ENCODE results near the gene MPPED2.

DNA sequence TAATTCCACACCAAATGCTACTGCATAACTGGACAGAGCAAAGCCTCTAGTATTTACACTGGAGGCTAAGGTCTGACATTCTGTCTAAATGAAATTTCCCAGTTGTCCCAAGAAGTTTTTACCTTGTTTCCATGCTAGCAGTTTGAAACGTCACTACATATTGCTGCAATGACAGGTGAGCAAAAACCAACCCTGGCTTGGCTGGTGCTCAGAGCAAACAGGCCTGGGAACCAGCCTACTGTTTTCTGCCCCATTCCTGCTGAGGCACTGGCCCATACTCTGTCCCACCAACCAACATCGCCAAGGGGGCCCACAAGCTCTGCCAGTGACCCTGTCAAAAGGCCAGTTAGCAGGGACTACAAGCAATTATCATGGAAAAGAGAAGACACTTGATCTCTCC lies 131.1 kb downstream of the MPPED2 start:
- TF ChIP-seq NFRKB (IDR thresholded peaks at IDR 0.05), result no peak
- TF ChIP-seq BHLHE40 (IDR thresholded peaks at IDR 0.05; ENCODE audit: borderline replicate concordance), result no peak
- TF ChIP-seq SUZ12 (IDR thresholded peaks at IDR 0.05), result no peak
- TF ChIP-seq FOXA1 (IDR thresholded peaks at IDR 0.05), result no peak
- TF ChIP-seq CTBP1 (IDR thresholded peaks at IDR 0.05; ENCODE audit: borderline replicate concordance), result no peak
- no peak for TF ChIP-seq ARNT (IDR thresholded peaks at IDR 0.05)
- no peak for TF ChIP-seq SP1 (IDR thresholded peaks at IDR 0.05)
- no peak for TF ChIP-seq FOXM1 (IDR thresholded peaks at IDR 0.05; ENCODE audit: borderline replicate concordance)
- TF ChIP-seq ZNF384 (IDR thresholded peaks at IDR 0.05), result no peak
- TF ChIP-seq ELF4 (IDR thresholded peaks at IDR 0.05), result no peak
- TF ChIP-seq PKNOX1 (IDR thresholded peaks at IDR 0.05), result no peak
- TF ChIP-seq L3MBTL2 (conservative IDR thresholded peaks at IDR 0.05), result no peak
- no peak for TF ChIP-seq LEF1 (IDR thresholded peaks at IDR 0.05; ENCODE audit: borderline replicate concordance)
